NCI-H69 (cell line): ENCODE data around the gene KLHL29.
A peak's percentile ranks its signal among the peaks of the same experiment; 100 is the strongest.

Source experiments
- DNase-seq: peaks from one replicate; lab custom pipeline; 2025; lab: John Stamatoyannopoulos, UW

Gene KLHL29

GRCh38 chr2:23449413-23449812, 64.4 kb downstream of the KLHL29 start:
- DNase-seq = no peak

- DNase-seq = no peak
Observed at GRCh38 chr2:23449831-23450331, 64.9 kb downstream of the KLHL29 start.

- DNase-seq = no peak
Observed at GRCh38 chr2:23452372-23452771, 67.4 kb downstream of the KLHL29 start.

GRCh38 chr2:23452853-23453420, 68.0 kb downstream of the KLHL29 start:
- no peak for DNase-seq

GRCh38 chr2:23453432-23453831, 68.5 kb downstream of the KLHL29 start:
- no peak for DNase-seq

- no peak for DNase-seq
Observed at GRCh38 chr2:23453836-23454460, 69.0 kb downstream of the KLHL29 start.

- DNase-seq = no peak
Observed at GRCh38 chr2:23454501-23455120, 69.6 kb downstream of the KLHL29 start.

GRCh38 chr2:23456396-23456795, 71.4 kb downstream of the KLHL29 start:
- no peak for DNase-seq

GRCh38 chr2:23456881-23457760, 72.1 kb downstream of the KLHL29 start:
- DNase-seq = no peak

- DNase-seq = peak; percentile 25
Observed at GRCh38 chr2:23457990-23458682, 73.2 kb downstream of the KLHL29 start.

- no peak for DNase-seq
Observed at GRCh38 chr2:23459032-23459431, 74.1 kb downstream of the KLHL29 start.

GRCh38 chr2:23460228-23460627, 75.2 kb downstream of the KLHL29 start:
- DNase-seq = peak; percentile 6

GRCh38 chr2:23460993-23461392, 76.0 kb downstream of the KLHL29 start:
- DNase-seq = no peak

GRCh38 chr2:23464156-23464555, 79.2 kb downstream of the KLHL29 start:
- peak; percentile 8 for DNase-seq

GRCh38 chr2:23464905-23465537, 80.0 kb downstream of the KLHL29 start:
- no peak for DNase-seq

GRCh38 chr2:23465936-23466335, 81.0 kb downstream of the KLHL29 start:
- no peak for DNase-seq

- no peak for DNase-seq
Observed at GRCh38 chr2:23467618-23468017, 82.6 kb downstream of the KLHL29 start.

- no peak for DNase-seq
Observed at GRCh38 chr2:23468474-23469141, 83.6 kb downstream of the KLHL29 start.

GRCh38 chr2:23469142-23469540, 84.2 kb downstream of the KLHL29 start:
- DNase-seq = no peak

GRCh38 chr2:23475036-23475435, 90.1 kb downstream of the KLHL29 start:
- DNase-seq = no peak

- DNase-seq = no peak
Observed at GRCh38 chr2:23475473-23475872, 90.5 kb downstream of the KLHL29 start.
